ENCODE data around the gene ATG13. TPM values are rescaled to one million over a fixed set of nuclear protein-coding genes. Genes with fewer than 3 reads are reported as not detected.

Gene ATG13
- total RNA-seq, 4 donors from 2014 or later: 68.8 to 94.3 (median 90.2) TPM

GRCh38 chr11:46630237-46630636 lies 12.9 kb downstream of the ATG13 start:
- no peaks in the 10 kb centered on the region for H3K4me1 ChIP-seq
- no peaks in the 10 kb centered on the region for H3K9me3 ChIP-seq
- no peak overlapping the region for H3K27ac ChIP-seq
- no peak for TF ChIP-seq POLR2A (IDR thresholded peaks at IDR 0.05)
- no peak for TF ChIP-seq POLR2AphosphoS5 (IDR thresholded peaks at IDR 0.05)
- TF ChIP-seq CTCF (IDR thresholded peaks at IDR 0.05): no peak
- TF ChIP-seq EP300 (IDR thresholded peaks at IDR 0.05): no peak
- DNase-seq (ENCODE audit: low spot score in 2 of 2): no peak
- peaks cover 68% of the 10 kb centered on the region for H3K36me3 ChIP-seq
- WGBS: 100% methylated on average over 1 of the region's 1 CpG
- H3K4me3 ChIP-seq: no peak overlapping the region
- H3K27me3 ChIP-seq: no peaks in the 10 kb centered on the region

GRCh38 chr11:46631676-46632075 lies 14.3 kb downstream of the ATG13 start:
- peaks cover 54% of the 10 kb centered on the region for H3K36me3 ChIP-seq
- no peaks in the 10 kb centered on the region for H3K4me1 ChIP-seq
- H3K27me3 ChIP-seq: no peaks in the 10 kb centered on the region
- H3K9me3 ChIP-seq: no peaks in the 10 kb centered on the region
- WGBS: 92% methylated on average over 2 of the region's 2 CpGs
- H3K27ac ChIP-seq: no peak overlapping the region
- no peak for DNase-seq (ENCODE audit: low spot score in 2 of 2)
- no peak overlapping the region for H3K4me3 ChIP-seq
- TF ChIP-seq POLR2A (IDR thresholded peaks at IDR 0.05) (no peak), POLR2AphosphoS5 (IDR thresholded peaks at IDR 0.05) (no peak), CTCF (IDR thresholded peaks at IDR 0.05) (no peak), EP300 (IDR thresholded peaks at IDR 0.05) (no peak)

GRCh38 chr11:46632502-46632901 lies 15.1 kb downstream of the ATG13 start:
- Histone ChIP-seq H3K4me1 (no peaks in the 10 kb centered on the region), H3K27me3 (no peaks in the 10 kb centered on the region), H3K4me3 (no peak overlapping the region), H3K27ac (no peak overlapping the region), H3K9me3 (no peaks in the 10 kb centered on the region), H3K36me3 (peaks cover 46% of the 10 kb centered on the region)
- DNase-seq (ENCODE audit: low spot score in 2 of 2): no peak
- 91% methylated on average over 1 of the region's 1 CpG for WGBS
- TF ChIP-seq CTCF (IDR thresholded peaks at IDR 0.05) (no peak), EP300 (IDR thresholded peaks at IDR 0.05) (no peak), POLR2AphosphoS5 (IDR thresholded peaks at IDR 0.05) (no peak), POLR2A (IDR thresholded peaks at IDR 0.05) (no peak)

GRCh38 chr11:46633291-46634217 lies 16.2 kb downstream of the ATG13 start:
- H3K4me3 ChIP-seq: no peak overlapping the region

More at GRCh38 chr11:46633291-46634217, 16.2 kb downstream of the ATG13 start:
- Histone ChIP-seq H3K9me3 (no peaks in the 10 kb centered on the region), H3K4me1 (no peaks in the 10 kb centered on the region), H3K36me3 (peaks cover 41% of the 10 kb centered on the region), H3K27ac (no peak overlapping the region), H3K27me3 (no peaks in the 10 kb centered on the region)
- DNase-seq (ENCODE audit: low spot score in 2 of 2): peak in 1 of 2 donors; percentile 38
- 93% methylated on average over 22 of the region's 22 CpGs for WGBS
- TF ChIP-seq POLR2AphosphoS5 (IDR thresholded peaks at IDR 0.05) (no peak), EP300 (IDR thresholded peaks at IDR 0.05) (no peak), POLR2A (IDR thresholded peaks at IDR 0.05) (no peak), CTCF (IDR thresholded peaks at IDR 0.05) (no peak)
